Measurements from ENCODE around the gene EXTL1. TPM values are rescaled to one million over a fixed set of nuclear protein-coding genes. Genes with fewer than 3 reads are reported as not detected.

Gene EXTL1
- total RNA-seq, 1 donor = 0.18 TPM

DNA sequence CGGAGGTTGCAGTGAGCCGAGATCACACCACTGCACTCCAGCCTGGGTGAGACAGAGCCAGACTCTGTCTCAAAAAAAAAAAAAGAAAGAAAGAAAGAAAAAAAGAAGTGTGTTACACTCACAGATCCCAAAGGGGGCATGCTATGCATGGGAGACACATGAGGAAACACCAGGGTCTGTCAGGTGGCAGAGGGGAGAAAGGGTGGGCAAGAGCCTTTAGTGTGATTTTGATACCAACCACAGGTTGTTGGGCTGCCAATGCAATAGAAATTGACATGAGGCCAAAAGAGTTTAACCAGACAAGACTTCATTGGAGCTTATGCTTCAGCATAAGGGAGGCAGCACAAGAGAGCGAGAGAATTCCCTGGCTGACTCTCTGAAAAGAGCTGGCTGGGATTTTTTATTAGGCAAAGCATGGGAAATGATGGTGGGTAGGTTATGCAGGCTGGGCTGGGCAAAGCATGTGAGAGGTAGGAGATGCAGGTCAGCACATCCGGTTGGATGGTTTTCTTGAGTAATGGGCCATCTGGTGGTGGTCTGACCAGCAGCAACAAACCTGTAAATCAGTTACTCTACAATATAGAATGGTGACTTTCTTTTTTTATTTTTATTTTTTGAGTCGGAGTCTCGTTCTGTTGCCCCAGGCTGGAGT is 11.7 kb upstream of the EXTL1 start:
- no peak overlapping the region for H3K4me3 ChIP-seq (ENCODE audit: low read depth, low read length)
- no peak for DNase-seq (ENCODE audit: low read depth)
- TF ChIP-seq, protein P1, sequence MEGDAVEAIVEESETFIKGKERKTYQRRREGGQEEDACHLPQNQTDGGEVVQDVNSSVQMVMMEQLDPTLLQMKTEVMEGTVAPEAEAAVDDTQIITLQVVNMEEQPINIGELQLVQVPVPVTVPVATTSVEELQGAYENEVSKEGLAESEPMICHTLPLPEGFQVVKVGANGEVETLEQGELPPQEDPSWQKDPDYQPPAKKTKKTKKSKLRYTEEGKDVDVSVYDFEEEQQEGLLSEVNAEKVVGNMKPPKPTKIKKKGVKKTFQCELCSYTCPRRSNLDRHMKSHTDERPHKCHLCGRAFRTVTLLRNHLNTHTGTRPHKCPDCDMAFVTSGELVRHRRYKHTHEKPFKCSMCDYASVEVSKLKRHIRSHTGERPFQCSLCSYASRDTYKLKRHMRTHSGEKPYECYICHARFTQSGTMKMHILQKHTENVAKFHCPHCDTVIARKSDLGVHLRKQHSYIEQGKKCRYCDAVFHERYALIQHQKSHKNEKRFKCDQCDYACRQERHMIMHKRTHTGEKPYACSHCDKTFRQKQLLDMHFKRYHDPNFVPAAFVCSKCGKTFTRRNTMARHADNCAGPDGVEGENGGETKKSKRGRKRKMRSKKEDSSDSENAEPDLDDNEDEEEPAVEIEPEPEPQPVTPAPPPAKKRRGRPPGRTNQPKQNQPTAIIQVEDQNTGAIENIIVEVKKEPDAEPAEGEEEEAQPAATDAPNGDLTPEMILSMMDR (IDR thresholded peaks at IDR 0.05; ENCODE audit: insufficient read depth, low read length) = no peak

DNA sequence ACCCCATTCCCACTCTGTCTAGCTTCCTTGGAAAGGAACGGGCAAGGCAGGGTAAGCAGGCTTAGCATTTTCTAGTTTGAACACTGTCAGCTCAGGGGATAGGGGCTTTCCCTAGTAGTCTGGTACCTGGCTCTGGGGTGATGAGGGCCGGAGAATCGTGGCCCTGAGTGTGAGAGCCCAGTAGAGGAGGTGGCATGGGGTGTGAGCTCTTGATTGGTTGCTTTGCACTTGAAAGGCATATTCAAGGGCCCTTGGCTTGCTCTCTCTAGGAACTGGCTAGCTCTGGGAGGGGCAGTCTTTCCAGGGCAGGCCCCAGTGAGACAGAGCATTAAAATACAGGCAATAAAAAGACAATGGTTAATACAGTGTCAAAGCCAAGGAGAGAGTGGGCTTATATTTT is 10.8 kb upstream of the EXTL1 start:
- no peak for DNase-seq (ENCODE audit: low read depth)
- TF ChIP-seq, protein P1 (IDR thresholded peaks at IDR 0.05; ENCODE audit: insufficient read depth, low read length) = no peak
- H3K4me3 ChIP-seq (ENCODE audit: low read depth, low read length) = no peak overlapping the region

DNA sequence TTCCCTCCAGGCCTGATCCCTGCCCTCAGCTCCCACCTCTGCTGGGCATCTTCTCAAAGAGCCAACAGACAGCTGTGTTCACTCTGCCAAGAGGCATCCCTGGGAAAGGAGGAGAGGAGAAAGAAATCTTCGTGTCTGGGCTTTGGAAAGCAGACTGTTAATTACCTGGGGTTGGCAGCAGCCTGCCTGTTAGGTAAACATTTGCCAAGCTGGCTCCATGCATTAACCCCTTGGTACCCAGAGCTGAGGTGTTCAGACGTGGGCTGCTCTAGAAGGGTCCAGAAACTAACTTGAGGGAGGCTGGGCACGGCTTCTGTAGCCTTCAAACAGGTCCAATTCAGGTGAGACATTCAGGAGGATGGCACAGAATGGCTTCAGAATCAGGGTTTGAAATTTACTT is 8.7 kb upstream of the EXTL1 start:
- no peak overlapping the region for H3K4me3 ChIP-seq (ENCODE audit: low read depth, low read length)
- no peak for DNase-seq (ENCODE audit: low read depth)
- TF ChIP-seq, protein P1 (IDR thresholded peaks at IDR 0.05; ENCODE audit: insufficient read depth, low read length) = no peak

DNA sequence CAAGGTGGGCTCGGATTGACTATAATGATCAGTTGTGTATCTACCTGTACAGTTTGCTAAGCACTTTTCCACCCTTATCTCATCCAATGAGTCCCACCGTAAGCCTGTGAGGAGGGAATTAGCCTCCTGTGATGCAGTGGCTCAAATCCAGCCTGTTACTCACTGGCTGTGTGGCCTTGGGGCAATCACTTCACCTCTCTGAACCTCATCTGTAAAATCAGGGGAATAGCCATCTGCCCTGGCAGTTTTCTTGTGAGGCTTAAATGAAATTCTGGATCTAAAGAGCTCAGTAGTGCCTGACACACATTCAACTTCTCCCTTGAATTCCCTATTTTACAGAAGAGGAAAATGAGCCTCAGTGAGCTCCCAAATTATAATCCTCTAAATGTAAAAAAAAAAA is 7.4 kb upstream of the EXTL1 start:
- H3K4me3 ChIP-seq (ENCODE audit: low read depth, low read length) = no peak overlapping the region
- TF ChIP-seq, protein P1 (IDR thresholded peaks at IDR 0.05; ENCODE audit: insufficient read depth, low read length) = no peak
- no peak for DNase-seq (ENCODE audit: low read depth)

DNA sequence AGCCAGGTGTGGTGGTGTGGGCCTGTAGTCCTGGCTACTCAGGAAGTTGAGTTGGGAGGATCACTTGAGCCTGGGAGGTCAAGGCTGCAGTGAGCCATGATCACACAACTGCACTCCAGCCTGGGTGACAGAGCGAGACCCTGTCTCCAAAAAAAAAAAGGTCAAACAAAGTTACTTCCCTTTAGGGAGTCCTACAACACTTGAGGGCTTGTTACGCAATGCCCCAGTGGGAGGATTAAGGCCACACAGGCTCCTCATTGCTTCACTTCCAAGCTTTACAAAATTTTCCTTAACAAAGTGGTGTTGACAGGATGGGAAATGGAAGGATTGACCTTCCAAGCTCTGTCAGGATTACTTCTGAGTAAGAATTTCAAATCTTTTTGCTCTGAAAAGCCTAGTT is 6.2 kb upstream of the EXTL1 start:
- TF ChIP-seq, protein P1 (IDR thresholded peaks at IDR 0.05; ENCODE audit: insufficient read depth, low read length) = no peak
- no peak overlapping the region for H3K4me3 ChIP-seq (ENCODE audit: low read depth, low read length)
- DNase-seq (ENCODE audit: low read depth) = peak; percentile 73

DNA sequence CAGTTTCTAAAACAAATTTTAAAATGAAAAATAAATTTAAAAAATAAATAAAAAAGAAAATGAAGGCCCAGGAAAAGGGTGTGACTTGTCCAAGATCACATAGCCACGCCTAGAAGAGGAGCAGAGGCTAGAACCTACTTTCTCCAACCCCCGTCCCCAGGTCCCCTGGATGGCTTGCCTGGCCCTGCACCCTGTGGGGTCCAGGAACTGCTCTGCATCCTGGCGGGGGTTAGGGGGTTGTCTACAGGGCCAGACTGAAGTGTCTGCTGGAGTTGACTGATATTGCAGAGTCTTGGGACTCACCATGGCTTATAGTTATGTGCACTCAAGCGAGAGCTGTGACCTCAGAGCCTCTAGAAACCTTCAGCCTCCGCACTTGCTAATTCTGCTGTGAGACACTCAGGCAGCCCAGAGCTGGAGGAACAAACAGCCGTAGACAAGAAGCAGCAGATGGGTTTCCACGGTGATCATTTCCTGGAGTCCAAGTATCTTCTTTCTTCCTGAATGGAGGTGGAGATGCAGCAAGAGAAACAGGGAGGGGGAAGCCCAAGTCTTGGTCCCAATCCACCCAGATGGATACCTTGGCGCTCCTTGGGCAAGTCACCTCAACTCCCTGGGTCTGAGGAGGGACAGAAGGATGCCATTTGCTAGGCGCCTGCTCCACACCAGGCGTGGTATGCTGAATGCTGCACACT is 5.2 kb upstream of the EXTL1 start:
- no peak overlapping the region for H3K4me3 ChIP-seq (ENCODE audit: low read depth, low read length)
- TF ChIP-seq, protein P1 (IDR thresholded peaks at IDR 0.05; ENCODE audit: insufficient read depth, low read length) = no peak
- DNase-seq (ENCODE audit: low read depth) = no peak
